NCI-H345 treated with DMSO at 0.1 percent for 48 hours (cell line): Measurements from ENCODE around the gene NME1.
"Not testable (repeated sequence)": the region's sequence is repeated elsewhere in the genome, so short reads cannot be mapped to it uniquely, and the experiment has no call there.

Experiments
- DNase-seq: peaks from one replicate; lab custom pipeline; 2025; ENCODE audit not compliant: unreplicated experiment; lab: John Stamatoyannopoulos, UW

The NME1 gene

GRCh38 chr17:51153210-51154072 is at the start of gene NME1:
TSS of gene NME1 (plus strand) at chr17:51153559. CDS start at chr17:51155655, 2,096 bp downstream.
- peak; percentile 95 for DNase-seq

- no peak for DNase-seq
Measured at GRCh38 chr17:51107778-51108177, 45.6 kb upstream of the NME1 start.

- not testable (repeated sequence) for DNase-seq
Measured at GRCh38 chr17:51112303-51113222, 40.8 kb upstream of the NME1 start.

GRCh38 chr17:51115179-51115578 is 38.2 kb upstream of the NME1 start:
- DNase-seq: no peak

- peak; percentile 86 for DNase-seq
Measured at GRCh38 chr17:51118330-51119195, 34.8 kb upstream of the NME1 start.

- no peak for DNase-seq
Measured at GRCh38 chr17:51119415-51120356, 33.7 kb upstream of the NME1 start.

GRCh38 chr17:51120357-51120738 is 33.0 kb upstream of the NME1 start:
- DNase-seq: peak; percentile 31

GRCh38 chr17:51120739-51121619 is 32.4 kb upstream of the NME1 start, which contains the start of gene SPAG9:
TSS of gene SPAG9 (minus strand) at chr17:51120868. CDS start at chr17:51120656, 212 bp downstream.
- peak; percentile 90 for DNase-seq

- no peak for DNase-seq
Measured at GRCh38 chr17:51121620-51122472, 31.5 kb upstream of the NME1 start.

- DNase-seq: not testable (repeated sequence)
Measured at GRCh38 chr17:51122473-51123115, 30.8 kb upstream of the NME1 start.

GRCh38 chr17:51124640-51125503 is 28.5 kb upstream of the NME1 start:
- DNase-seq: no peak

- no peak for DNase-seq
Measured at GRCh38 chr17:51128076-51128475, 25.3 kb upstream of the NME1 start.

GRCh38 chr17:51132964-51133319 is 20.4 kb upstream of the NME1 start:
- no peak for DNase-seq

GRCh38 chr17:51133365-51133764 is 20.0 kb upstream of the NME1 start:
- no peak for DNase-seq

GRCh38 chr17:51135956-51136355 is 17.4 kb upstream of the NME1 start:
- DNase-seq: no peak

- no peak for DNase-seq
Measured at GRCh38 chr17:51142597-51142996, 10.8 kb upstream of the NME1 start.
